IMR-90 (cell line): Measurements from ENCODE around the gene RPTOR. TPM values are rescaled to one million over a fixed set of nuclear protein-coding genes. Genes with fewer than 3 reads are reported as not detected.

ENCODE experiments used
- ATAC-seq: fragments of 200-7000 bp; cut with Tn5 transposase; 2 replicates; pipeline ENCODE4 v1.9.1; 2020; ENCODE audit warnings: low read depth, mild to moderate bottlenecking, moderate library complexity
- BruUV-seq: library from RNA; stranded (reverse); fragments of 400-500 nt; replicated peaks from 2 replicates; lab custom pipeline; 2021; lab: Mats Ljungman, UMichigan
- CTCF ChIA-PET: fragments of 300-600 bp; formaldehyde crosslinking; extraction: SDS; loops from one replicate; lab custom pipeline; 2021; ENCODE audit warnings: antibody characterized with exemption; lab: Yijun Ruan, JAX
- POLR2A ChIA-PET: fragments of 300-600 bp; sonication (Branson Sonifier 250); formaldehyde crosslinking; loops from one replicate; lab custom pipeline; 2022; ENCODE audit warnings: antibody characterized with exemption; ENCODE audit not compliant: unreplicated experiment; lab: Charles Lee
- DNase-seq: peaks from one replicate; pipeline ENCODE4 v3.0.0; 2013
- H2AFZ ChIP-seq: replicated peaks from 2 replicates; pipeline ENCODE3; 2013; ENCODE audit warnings: low read length, mild to moderate bottlenecking; ENCODE audit not compliant: poor library complexity
- H2AK5ac ChIP-seq: 2 replicates; pipeline ENCODE4 v1.6.1; 2013; ENCODE audit warnings: low read depth, low read length, inconsistent platforms
- H2AK9ac ChIP-seq: replicated peaks from 2 replicates; pipeline ENCODE3; 2013; ENCODE audit warnings: mild to moderate bottlenecking, low read depth, low read length, moderate library complexity; ENCODE audit not compliant: poor library complexity
- H2BK120ac ChIP-seq: 2 replicates; pipeline ENCODE4 v1.6.1; 2013; ENCODE audit warnings: low read depth, low read length, inconsistent platforms
- H2BK15ac ChIP-seq: 3 replicates; pipeline ENCODE4 v1.6.1; 2013; ENCODE audit warnings: low read depth, low read length, inconsistent platforms
- H2BK20ac ChIP-seq: 2 replicates; pipeline ENCODE4 v1.6.1; 2013; ENCODE audit warnings: low read depth, mild to moderate bottlenecking, inconsistent platforms, low read length, moderate library complexity
- H2BK5ac ChIP-seq: 2 replicates; pipeline ENCODE4 v1.6.1; 2013; ENCODE audit warnings: mild to moderate bottlenecking, low read depth, low read length, inconsistent platforms; ENCODE audit not compliant: poor library complexity, severe bottlenecking
- H3K14ac ChIP-seq: replicated peaks from 2 replicates; pipeline ENCODE4 v1.6.1; 2013; ENCODE audit warnings: low read depth, low read length, inconsistent platforms
- H3K18ac ChIP-seq: 2 replicates; pipeline ENCODE4 v1.6.1; 2013; ENCODE audit warnings: low read depth, low read length, control low read depth
- H3K23ac ChIP-seq: 2 replicates; pipeline ENCODE4 v1.6.1; 2013; ENCODE audit warnings: low read depth, low read length, inconsistent platforms
- H3K27ac ChIP-seq: 2 replicates; pipeline ENCODE4 v1.5.1; 2013; ENCODE audit warnings: mild to moderate bottlenecking, control low read depth, low read length; ENCODE audit not compliant: insufficient read depth
- H3K27me3 ChIP-seq: 2 replicates; pipeline ENCODE4 v1.6.1; 2013; ENCODE audit warnings: low read length; ENCODE audit not compliant: control insufficient read depth, insufficient read depth
- H3K36me3 ChIP-seq: 2 replicates; pipeline ENCODE4 v1.6.1; 2013; ENCODE audit warnings: low read length, mixed read lengths; ENCODE audit not compliant: control insufficient read depth, insufficient read depth
- H3K4ac ChIP-seq: 2 replicates; pipeline ENCODE4 v1.6.1; 2013; ENCODE audit warnings: low read depth, low read length, inconsistent platforms
- H3K4me1 ChIP-seq: 2 replicates; pipeline ENCODE4 v1.6.1; 2013; ENCODE audit warnings: low read length, mixed read lengths; ENCODE audit not compliant: control insufficient read depth, insufficient read depth
- H3K4me2 ChIP-seq: 2 replicates; pipeline ENCODE4 v1.6.1; 2013; ENCODE audit warnings: low read depth, mild to moderate bottlenecking, control low read depth, low read length, moderate library complexity
- H3K4me3 ChIP-seq: 2 replicates; pipeline ENCODE4 v1.5.1; 2013; ENCODE audit warnings: low read depth, mild to moderate bottlenecking, control low read depth, low read length, moderate library complexity; ENCODE audit not compliant: insufficient read depth
- H3K56ac ChIP-seq: 2 replicates; pipeline ENCODE4 v1.6.1; 2013; ENCODE audit warnings: low read length, inconsistent platforms; ENCODE audit not compliant: insufficient read depth; ENCODE audit errors: extremely low read depth
- H3K79me1 ChIP-seq, 2 experiments: 2 replicates each; pipeline ENCODE4 v1.6.1; 2013; ENCODE audit warnings: low read length in 2 of 2, inconsistent platforms in 1 of 2, low read depth in 1 of 2
- H3K9ac ChIP-seq: 2 replicates; pipeline ENCODE4 v1.6.1; 2013; ENCODE audit warnings: low read depth, low read length, control low read depth
- H3K9me1 ChIP-seq: 2 replicates; pipeline ENCODE4 v1.6.1; 2013; ENCODE audit warnings: low read length, inconsistent platforms; ENCODE audit not compliant: insufficient read depth
- H3K9me3 ChIP-seq: 2 replicates; pipeline ENCODE4 v1.6.1; 2013; ENCODE audit warnings: low read length; ENCODE audit not compliant: control insufficient read depth, insufficient read depth
- H4K20me1 ChIP-seq: 2 replicates; pipeline ENCODE4 v1.6.1; 2013; ENCODE audit warnings: low read length, inconsistent platforms; ENCODE audit not compliant: insufficient read depth
- H4K5ac ChIP-seq: 2 replicates; pipeline ENCODE4 v1.6.1; 2013; ENCODE audit warnings: mild to moderate bottlenecking, low read depth, low read length, control low read depth
- H4K8ac ChIP-seq, 2 experiments: 2 replicates each; pipeline ENCODE4 v1.6.1; 2013; ENCODE audit warnings: low read depth in 2 of 2, low read length in 2 of 2, control low read depth in 1 of 2, inconsistent platforms in 1 of 2
- H4K91ac ChIP-seq: 2 replicates; pipeline ENCODE4 v1.6.1; 2013; ENCODE audit warnings: low read depth, low read length, inconsistent platforms; ENCODE audit not compliant: insufficient read depth
- BHLHE40 ChIP-seq: fragments of 150-350 bp; IDR thresholded peaks from 2 replicates; pipeline ENCODE4 v1.6.1; 2016; ENCODE audit warnings: mild to moderate bottlenecking, low read depth, low read length
- CEBPB ChIP-seq: IDR thresholded peaks from 2 replicates; pipeline ENCODE4 v1.6.1; 2012; ENCODE audit warnings: low read depth, low read length, improper control_type of control experiment
- CHD1 ChIP-seq: IDR thresholded peaks from 2 replicates; pipeline ENCODE4 v1.6.1; 2012; ENCODE audit warnings: low read depth, low read length, improper control_type of control experiment
- CTCF ChIP-seq: conservative IDR thresholded peaks from 2 replicates; pipeline ENCODE4 v1.5.1; 2012; ENCODE audit warnings: mild to moderate bottlenecking, low read depth, low read length, improper control_type of control experiment
- ELK1 ChIP-seq: fragments of 150-350 bp; IDR thresholded peaks from 2 replicates; pipeline ENCODE4 v1.6.1; 2016; ENCODE audit warnings: low read depth, mild to moderate bottlenecking, low read length, moderate library complexity, borderline replicate concordance
- FOS ChIP-seq: fragments of 150-350 bp; IDR thresholded peaks from 2 replicates; pipeline ENCODE4 v1.6.1; 2016; ENCODE audit warnings: low read depth, low read length
- MAFK ChIP-seq: IDR thresholded peaks from 2 replicates; pipeline ENCODE4 v1.6.1; 2012; ENCODE audit warnings: low read depth, low read length, improper control_type of control experiment
- MAZ ChIP-seq: IDR thresholded peaks from 2 replicates; pipeline ENCODE4 v1.6.1; 2012; ENCODE audit warnings: low read depth, mild to moderate bottlenecking, low read length, improper control_type of control experiment, moderate library complexity, borderline replicate concordance
- MXI1 ChIP-seq: IDR thresholded peaks from 2 replicates; pipeline ENCODE4 v1.6.1; 2012; ENCODE audit warnings: low read depth, mild to moderate bottlenecking, low read length, moderate library complexity, borderline replicate concordance
- NFE2L2 ChIP-seq: fragments of 150-350 bp; IDR thresholded peaks from 2 replicates; pipeline ENCODE4 v1.6.1; 2016; ENCODE audit warnings: low read depth, mild to moderate bottlenecking, low read length
- POLR2A ChIP-seq: IDR thresholded peaks from 2 replicates; pipeline ENCODE4 v1.6.1; 2012; ENCODE audit warnings: mild to moderate bottlenecking, low read depth, low read length
- RAD21 ChIP-seq: IDR thresholded peaks from 2 replicates; pipeline ENCODE4 v1.6.1; 2012; ENCODE audit warnings: low read length, improper control_type of control experiment
- RCOR1 ChIP-seq: IDR thresholded peaks from 2 replicates; pipeline ENCODE4 v1.6.1; 2012; ENCODE audit warnings: mild to moderate bottlenecking, low read length, improper control_type of control experiment; ENCODE audit not compliant: insufficient replicate concordance
- RFX5 ChIP-seq: IDR thresholded peaks from 2 replicates; pipeline ENCODE4 v1.8.0; 2012; ENCODE audit warnings: low read depth, mild to moderate bottlenecking, low read length, moderate library complexity
- SMC3 ChIP-seq: fragments of 150-350 bp; IDR thresholded peaks from 2 replicates; pipeline ENCODE4 v1.6.1; 2016; ENCODE audit warnings: low read depth, mild to moderate bottlenecking, antibody characterized with exemption, low read length, moderate library complexity
- USF2 ChIP-seq: fragments of 150-350 bp; IDR thresholded peaks from 2 replicates; pipeline ENCODE4 v1.6.1; 2017; ENCODE audit warnings: mild to moderate bottlenecking, antibody characterized with exemption, low read length, low read depth
- WGBS, 2 experiments: methylation state at CpG; one replicate each; pipeline versions ENCODE4 v1.1.5 to v1.1.7; 2013; ENCODE audit warnings: missing lambda C conversion rate in 2 of 2; ENCODE audit not compliant: insufficient read length in 1 of 2; ENCODE audit errors: extremely low coverage in 2 of 2; 5-methylcytosine and 5-hydroxymethylcytosine counted together
- dilution Hi-C: fragments of 300-500 bp; cut with HindIII; formaldehyde crosslinking; loops from one replicate; pipeline ENCODE4 v1.14.3; 2018; ENCODE audit warnings: low sequenced_read_pairs; ENCODE audit not compliant: unreplicated experiment
- in situ Hi-C: fragments of 300-500 bp; cut with MboI; formaldehyde crosslinking; loops from 3 replicates; pipeline ENCODE4 v1.14.3; 2019; ENCODE audit warnings: low sequenced_read_pairs, inconsistent platforms, mixed read lengths
- intact Hi-C: fragments of 100-400 bp; cut with micrococcal nuclease; formaldehyde crosslinking; loops from 2 replicates; pipeline ENCODE4 v1.10.0; 2022
- polyA plus RNA-seq, 3 experiments: library from polyadenylated mRNA; depleted of rRNA; stranded (reverse); fragments of >200 nt; gene quantifications; 2 replicates each; pipeline ENCODE4 v1.2.3, GENCODE V29; 2012; ENCODE audit warnings: low replicate concordance in 1 of 3
- total RNA-seq: library from RNA; depleted of rRNA; stranded (reverse); fragments of >200 nt; gene quantifications from 2 replicates; pipeline ENCODE4 v1.2.3, GENCODE V29; 2012

Gene RPTOR
- total and polyA plus RNA-seq, 2 of the 4 experiments (the other 2 are of a cell fraction) = 10.8 to 14.7 TPM

- 77% methylated on average over 10 of the region's 15 CpGs; no CpG with 5 or more reads in 1 of the 2 experiments for whole genome bisulfite sequencing, 2 experiments
- no peaks in the 10 kb centered on the region; a peak in 1 of 4 replicates for H3K79me1 ChIP-seq
- H3K36me3 ChIP-seq = peaks cover 14% of the 10 kb centered on the region
- H3K56ac ChIP-seq = no peak overlapping the region
- no peak overlapping the region for H3K18ac ChIP-seq
- H3K4me2 ChIP-seq = no peak overlapping the region
- TF ChIP-seq MAFK = no peak
- TF ChIP-seq ELK1 = no peak
- no peak for TF ChIP-seq FOS
- no peak for TF ChIP-seq RFX5
- TF ChIP-seq USF2 = no peak
- TF ChIP-seq MAZ = no peak
- TF ChIP-seq RAD21 = no peak
- TF ChIP-seq SMC3 = no peak
- no peak for TF ChIP-seq POLR2A
- no peak for TF ChIP-seq MXI1
- TF ChIP-seq CHD1 = no peak
- no peak for TF ChIP-seq CEBPB
- TF ChIP-seq NFE2L2 = no peak
- TF ChIP-seq BHLHE40 = no peak
- TF ChIP-seq RCOR1 = no peak
- TF ChIP-seq CTCF = no peak
- peak overlapping the region in 1 of 2 experiments; percentile 60; a peak in 1 of 4 replicates for H4K8ac ChIP-seq
- H4K20me1 ChIP-seq = no peaks in the 10 kb centered on the region
- peak overlapping the region; percentile 47 for H3K4ac ChIP-seq
- no peak overlapping the region for H3K9ac ChIP-seq
- no peak overlapping the region for H2BK5ac ChIP-seq
- ChIA-PET CTCF (interaction anchor here (0.7 kb wide), 1 partner anchor 9 kb away, joined by 3 read pairs; no protein-coding TSS in a partner anchor), POLR2A (no interaction called here)
- H3K9me1 ChIP-seq = peaks cover 3% of the 10 kb centered on the region; the same call in 1 of the 2 replicates
- H4K91ac ChIP-seq = no peak overlapping the region; the same call in 1 of the 2 replicates
- no peak overlapping the region for H3K4me3 ChIP-seq
- 0 out of 2 replicates have a peak overlapping the region, but pooled peaks have one; percentile 39 for H3K14ac ChIP-seq
- no peaks in the 10 kb centered on the region for H3K9me3 ChIP-seq
- intact Hi-C loops = no loop called here
- H3K27me3 ChIP-seq = no peaks in the 10 kb centered on the region
- dilution Hi-C loops = no loop called here
- BruUV-seq = no TSS peak
- in situ Hi-C loops = no loop called here
- peak overlapping the region; percentile 47 for H2AFZ ChIP-seq
- ATAC-seq = no peak
- no peak overlapping the region for H3K23ac ChIP-seq
- H3K27ac ChIP-seq = no peak overlapping the region
- H3K4me1 ChIP-seq = no peaks in the 10 kb centered on the region
- no peak overlapping the region for H2BK20ac ChIP-seq
- H4K5ac ChIP-seq = no peak overlapping the region
- peak overlapping the region; percentile 66; the same call in 1 of the 2 replicates for H2AK5ac ChIP-seq
- no peak overlapping the region for H2BK15ac ChIP-seq
- H2BK120ac ChIP-seq = no peak overlapping the region; the same call in 1 of the 2 replicates
- DNase-seq = no peak
- H2AK9ac ChIP-seq = no peak overlapping the region
Observed at GRCh38 chr17:80842456-80843013, 297.9 kb downstream of the RPTOR start.
